Neural progenitor cell (in vitro differentiated cells): ENCODE results near the gene GPRC5D. TPM values are rescaled to one million over a fixed set of nuclear protein-coding genes. Genes with fewer than 3 reads are reported as not detected.

ENCODE experiments used
- DNase-seq: peaks from one replicate; pipeline ENCODE4 v3.0.0-alpha.2; 2016; ENCODE audit warnings: low spot score
- H2AFZ ChIP-seq: fragments of 200-600 bp; sonication (generic); replicated peaks from 2 replicates; pipeline ENCODE4 v1.6.1; 2016; ENCODE audit warnings: antibody characterized with exemption
- H3F3A ChIP-seq: fragments of 200-600 bp; sonication (generic); 2 replicates; pipeline ENCODE4 v1.6.1; 2016; ENCODE audit warnings: antibody characterized with exemption, low read depth
- H3K27ac ChIP-seq: fragments of 200-600 bp; sonication (generic); 2 replicates; pipeline ENCODE4 v1.5.1; 2016; ENCODE audit warnings: mild to moderate bottlenecking
- H3K27me3 ChIP-seq: fragments of 200-600 bp; sonication (generic); 2 replicates; pipeline ENCODE4 v1.6.1; 2016; ENCODE audit warnings: mild to moderate bottlenecking, moderate library complexity
- H3K36me3 ChIP-seq: fragments of 200-600 bp; sonication (generic); 2 replicates; pipeline ENCODE4 v1.5.1; 2016
- H3K4me1 ChIP-seq: fragments of 200-600 bp; sonication (generic); 2 replicates; pipeline ENCODE4 v1.6.1; 2016; ENCODE audit warnings: mixed run types
- H3K4me2 ChIP-seq: fragments of 200-600 bp; sonication (generic); 2 replicates; pipeline ENCODE4 v1.6.1; 2016
- H3K4me3 ChIP-seq: fragments of 200-600 bp; sonication (generic); 2 replicates; pipeline ENCODE4 v1.5.1; 2016
- H3K79me2 ChIP-seq: fragments of 200-600 bp; sonication (generic); 2 replicates; pipeline ENCODE4 v1.6.1; 2016; ENCODE audit warnings: low read depth
- H3K9ac ChIP-seq: fragments of 200-600 bp; sonication (generic); 2 replicates; pipeline ENCODE4 v1.6.1; 2016
- H3K9me3 ChIP-seq: fragments of 200-600 bp; sonication (generic); 2 replicates; pipeline ENCODE4 v1.5.1; 2016; ENCODE audit warnings: low read depth
- H4K20me1 ChIP-seq: fragments of 200-600 bp; sonication (generic); 2 replicates; pipeline ENCODE4 v1.6.1; 2016; ENCODE audit warnings: low read depth
- H3K27ac Mint-ChIP-seq: 3 replicates; pipeline ENCODE4 v1.8.0; 2021; ENCODE audit warnings: mixed read lengths
- H3K27me3 Mint-ChIP-seq: 2 replicates; pipeline ENCODE4 v1.8.0; 2022; ENCODE audit warnings: low read depth, mild to moderate bottlenecking, inconsistent platforms, moderate library complexity, mixed read lengths; ENCODE audit not compliant: insufficient read depth
- H3K36me3 Mint-ChIP-seq: 3 replicates; pipeline ENCODE4 v1.8.0; 2021; ENCODE audit warnings: mixed read lengths
- H3K4me1 Mint-ChIP-seq: 3 replicates; pipeline ENCODE4 v1.8.0; 2021; ENCODE audit warnings: mixed read lengths
- H3K4me3 Mint-ChIP-seq: 3 replicates; pipeline ENCODE4 v1.8.0; 2021; ENCODE audit warnings: mild to moderate bottlenecking, moderate library complexity, mixed read lengths
- H3K9me3 Mint-ChIP-seq: 3 replicates; pipeline ENCODE4 v1.8.0; 2020; ENCODE audit warnings: mixed read lengths
- EZH2 ChIP-seq: fragments of 200-600 bp; sonication (generic); IDR thresholded peaks from 2 replicates; pipeline ENCODE4 v1.6.1; 2017; ENCODE audit warnings: antibody characterized with exemption, mild to moderate bottlenecking, moderate library complexity
- EZH2phosphoT487 ChIP-seq: fragments of 200-600 bp; sonication (generic); IDR thresholded peaks from 2 replicates; pipeline ENCODE4 v1.6.1; 2017; ENCODE audit warnings: antibody characterized with exemption
- total RNA-seq: library from RNA; depleted of rRNA; stranded (reverse); fragments of >200 nt; gene quantifications from 2 replicates; pipeline ENCODE4 v1.2.3, GENCODE V29; 2015; ENCODE audit warnings: low replicate concordance
- TF ChIP-seq, protein P1 (sequence below): fragments of 200-600 bp; sonication (generic); IDR thresholded peaks from 2 replicates; pipeline ENCODE4 v1.5.1; 2017; ENCODE audit warnings: antibody characterized with exemption, mild to moderate bottlenecking

Gene GPRC5D
- total RNA-seq, 1 donor from 2014 or later: not detected

DNA sequence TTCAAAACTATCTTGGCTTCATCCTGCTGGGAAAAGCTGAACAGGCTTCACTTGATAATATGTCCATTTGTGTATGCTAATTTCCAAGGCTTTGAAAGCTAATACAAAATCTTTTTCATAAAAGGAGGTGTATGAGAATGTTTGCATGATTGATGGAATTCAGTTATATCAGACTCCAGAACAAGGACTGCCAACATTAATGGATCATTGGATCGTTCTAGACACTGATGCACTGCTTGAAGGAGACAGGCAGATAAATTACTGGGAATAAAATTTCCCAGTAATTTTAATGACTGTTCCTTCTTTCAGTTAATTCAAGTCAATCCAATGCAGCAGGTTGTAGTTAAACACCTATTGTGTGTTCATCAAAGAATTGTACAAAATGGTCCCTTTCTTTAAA, 466 bp downstream of the GPRC5D start:
- Mint-ChIP-seq H3K27ac (no peak overlapping the region), H3K9me3 (peaks cover 2% of the 10 kb centered on the region), H3K4me1 (peaks cover 4% of the 10 kb centered on the region), H3K4me3 (no peak overlapping the region), H3K36me3 (no peaks in the 10 kb centered on the region), H3K27me3 (peaks cover 4% of the 10 kb centered on the region)
- TF ChIP-seq, protein P1, sequence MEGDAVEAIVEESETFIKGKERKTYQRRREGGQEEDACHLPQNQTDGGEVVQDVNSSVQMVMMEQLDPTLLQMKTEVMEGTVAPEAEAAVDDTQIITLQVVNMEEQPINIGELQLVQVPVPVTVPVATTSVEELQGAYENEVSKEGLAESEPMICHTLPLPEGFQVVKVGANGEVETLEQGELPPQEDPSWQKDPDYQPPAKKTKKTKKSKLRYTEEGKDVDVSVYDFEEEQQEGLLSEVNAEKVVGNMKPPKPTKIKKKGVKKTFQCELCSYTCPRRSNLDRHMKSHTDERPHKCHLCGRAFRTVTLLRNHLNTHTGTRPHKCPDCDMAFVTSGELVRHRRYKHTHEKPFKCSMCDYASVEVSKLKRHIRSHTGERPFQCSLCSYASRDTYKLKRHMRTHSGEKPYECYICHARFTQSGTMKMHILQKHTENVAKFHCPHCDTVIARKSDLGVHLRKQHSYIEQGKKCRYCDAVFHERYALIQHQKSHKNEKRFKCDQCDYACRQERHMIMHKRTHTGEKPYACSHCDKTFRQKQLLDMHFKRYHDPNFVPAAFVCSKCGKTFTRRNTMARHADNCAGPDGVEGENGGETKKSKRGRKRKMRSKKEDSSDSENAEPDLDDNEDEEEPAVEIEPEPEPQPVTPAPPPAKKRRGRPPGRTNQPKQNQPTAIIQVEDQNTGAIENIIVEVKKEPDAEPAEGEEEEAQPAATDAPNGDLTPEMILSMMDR: no peak
- TF ChIP-seq EZH2 (no peak), EZH2phosphoT487 (no peak)
- no peaks in the 10 kb centered on the region for H3K9me3 ChIP-seq
- H4K20me1 ChIP-seq: no peaks in the 10 kb centered on the region
- no peak for DNase-seq
- no peak overlapping the region for H2AFZ ChIP-seq
- H3K27ac ChIP-seq: no peak overlapping the region
- no peak overlapping the region for H3K4me3 ChIP-seq
- H3F3A ChIP-seq: no peaks in the 10 kb centered on the region
- no peaks in the 10 kb centered on the region for H3K27me3 ChIP-seq
- no peaks in the 10 kb centered on the region for H3K79me2 ChIP-seq
- H3K36me3 ChIP-seq: no peaks in the 10 kb centered on the region
- H3K4me1 ChIP-seq: no peaks in the 10 kb centered on the region
- no peak overlapping the region for H3K4me2 ChIP-seq
- H3K9ac ChIP-seq: no peak overlapping the region

DNA sequence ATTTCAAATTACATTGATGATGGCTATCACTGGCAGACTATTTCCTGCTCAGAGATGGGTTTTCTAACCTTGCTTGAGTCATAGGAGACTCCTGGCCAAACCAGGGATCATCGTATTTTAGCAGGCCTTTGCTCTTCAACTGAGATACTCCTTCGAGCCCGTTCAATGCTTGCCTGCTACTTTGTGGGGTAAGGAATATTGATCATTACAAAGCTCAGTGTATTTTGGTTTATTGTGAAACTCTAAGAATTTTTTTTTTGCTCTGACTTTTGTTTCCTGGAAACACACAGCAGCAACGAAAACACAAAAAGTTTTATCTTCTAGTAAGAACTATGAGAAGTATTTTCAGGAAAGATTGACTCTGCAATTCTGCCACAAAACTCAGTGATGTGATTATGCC, 4.1 kb downstream of the GPRC5D start:
- Mint-ChIP-seq H3K27me3 (peaks cover 5% of the 10 kb centered on the region), H3K27ac (no peak overlapping the region), H3K9me3 (peaks cover 2% of the 10 kb centered on the region), H3K36me3 (no peaks in the 10 kb centered on the region), H3K4me3 (no peak overlapping the region), H3K4me1 (no peaks in the 10 kb centered on the region)
- Histone ChIP-seq H3K4me2 (no peak overlapping the region), H2AFZ (no peak overlapping the region), H3K4me3 (no peak overlapping the region), H3K9me3 (no peaks in the 10 kb centered on the region), H3K27me3 (no peaks in the 10 kb centered on the region), H3K27ac (no peak overlapping the region), H3K36me3 (no peaks in the 10 kb centered on the region), H3K4me1 (no peaks in the 10 kb centered on the region), H3K9ac (no peak overlapping the region), H3K79me2 (no peaks in the 10 kb centered on the region), H4K20me1 (no peaks in the 10 kb centered on the region), H3F3A (no peaks in the 10 kb centered on the region)
- TF ChIP-seq EZH2 (no peak), EZH2phosphoT487 (no peak)
- TF ChIP-seq, protein P1: no peak
- DNase-seq: no peak

DNA sequence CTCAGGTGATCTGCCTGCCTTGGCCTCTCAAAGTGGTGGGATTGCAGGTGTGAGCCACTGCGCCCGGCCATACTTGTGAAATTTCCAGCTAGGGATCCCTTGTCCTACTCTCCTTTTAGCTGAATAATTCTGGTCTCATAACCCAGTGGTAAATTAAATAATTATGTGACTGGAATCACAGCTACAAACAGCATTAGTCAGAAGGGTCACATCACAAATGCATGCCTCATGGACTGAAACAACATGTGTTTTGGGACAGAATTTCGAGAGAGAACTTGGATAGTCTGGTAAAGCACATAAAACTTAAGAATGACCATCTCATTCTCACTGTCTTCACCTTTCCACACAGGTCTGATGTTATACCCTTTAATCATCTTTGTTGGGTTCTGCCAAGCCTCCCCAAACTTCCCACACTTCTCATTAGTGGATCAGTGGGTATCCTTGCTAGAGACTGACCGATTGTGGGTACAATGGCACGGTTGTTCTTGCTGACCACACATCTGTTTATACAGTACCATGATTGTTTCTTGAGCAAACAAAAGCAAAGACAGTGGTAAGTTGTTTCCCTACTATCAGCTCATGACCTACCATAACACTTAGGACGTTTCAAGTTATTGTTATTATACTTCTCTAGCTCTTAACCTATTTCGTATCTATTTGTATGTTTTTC, 5.1 kb downstream of the GPRC5D start:
- H4K20me1 ChIP-seq: no peaks in the 10 kb centered on the region
- no peak overlapping the region for H3K4me3 Mint-ChIP-seq
- no peak overlapping the region for H2AFZ ChIP-seq
- no peak overlapping the region for H3K4me3 ChIP-seq
- H3K79me2 ChIP-seq: no peaks in the 10 kb centered on the region
- H3K4me1 Mint-ChIP-seq: no peaks in the 10 kb centered on the region
- H3K4me2 ChIP-seq: no peak overlapping the region
- no peak overlapping the region for H3K9ac ChIP-seq
- H3K36me3 Mint-ChIP-seq: no peaks in the 10 kb centered on the region
- peaks cover 4% of the 10 kb centered on the region for H3K27me3 Mint-ChIP-seq
- no peak overlapping the region for H3K27ac Mint-ChIP-seq
- no peak overlapping the region for H3K27ac ChIP-seq
- H3K27me3 ChIP-seq: no peaks in the 10 kb centered on the region
- H3K36me3 ChIP-seq: no peaks in the 10 kb centered on the region
- H3F3A ChIP-seq: no peaks in the 10 kb centered on the region
- no peak for DNase-seq
- no peaks in the 10 kb centered on the region for H3K4me1 ChIP-seq
- peaks cover 2% of the 10 kb centered on the region for H3K9me3 Mint-ChIP-seq
- TF ChIP-seq, protein P1: no peak
- no peak for TF ChIP-seq EZH2phosphoT487
- TF ChIP-seq EZH2: no peak
- H3K9me3 ChIP-seq: no peaks in the 10 kb centered on the region
